ENCODE data around the gene CIP2A.

The CIP2A gene

GRCh38 chr3:108511055-108511454 lies 78.2 kb downstream of the CIP2A start:
- no peak for DNase-seq (ENCODE audit: low read depth, low spot score)

GRCh38 chr3:108510496-108510895 lies 78.7 kb downstream of the CIP2A start, which contains the start of gene MYH15:
Gene MYH15, minus strand, starts transcription at chr3:108510596. Its CDS starts 66 bp downstream, at chr3:108510530.
- no peak for DNase-seq (ENCODE audit: low read depth, low spot score)

- DNase-seq (ENCODE audit: low read depth, low spot score) = no peak
These were observed 79.4 kb downstream of the CIP2A start for GRCh38 chr3:108509871-108510270.

GRCh38 chr3:108509263-108509662 lies 80.0 kb downstream of the CIP2A start:
- no peak for DNase-seq (ENCODE audit: low read depth, low spot score)

GRCh38 chr3:108507902-108508301 lies 81.3 kb downstream of the CIP2A start:
- DNase-seq (ENCODE audit: low read depth, low spot score) = no peak

GRCh38 chr3:108505811-108506210 lies 83.4 kb downstream of the CIP2A start:
- DNase-seq (ENCODE audit: low read depth, low spot score) = no peak

- DNase-seq (ENCODE audit: low read depth, low spot score) = no peak
These were observed 85.5 kb downstream of the CIP2A start for GRCh38 chr3:108503722-108504121.

GRCh38 chr3:108501535-108501934 lies 87.7 kb downstream of the CIP2A start:
- no peak for DNase-seq (ENCODE audit: low read depth, low spot score)

- DNase-seq (ENCODE audit: low read depth, low spot score) = no peak
These were observed 88.5 kb downstream of the CIP2A start for GRCh38 chr3:108500728-108501127.

Data from iPS DF 19.7 (cell line).